Type B pancreatic cell (in vitro differentiated cells): ENCODE results near the gene RAB3A. TPM values are rescaled to one million over a fixed set of nuclear protein-coding genes. Genes with fewer than 3 reads are reported as not detected.
A peak's percentile ranks its signal among the peaks of the same experiment; 100 is the strongest.

ENCODE experiments used
- DNase-seq: peaks from one replicate; pipeline ENCODE4 v3.0.0; 2021; ENCODE audit warnings: mixed read lengths; ENCODE audit not compliant: unreplicated experiment; ENCODE audit errors: extremely low spot score
- H3K27ac Mint-ChIP-seq: 2 replicates; pipeline ENCODE4 v1.8.0; 2021; ENCODE audit warnings: mild to moderate bottlenecking, mixed read lengths
- H3K27me3 Mint-ChIP-seq: 2 replicates; pipeline ENCODE4 v1.8.0; 2021; ENCODE audit warnings: mixed read lengths
- H3K36me3 Mint-ChIP-seq: 2 replicates; pipeline ENCODE4 v1.8.0; 2021; ENCODE audit warnings: mixed read lengths
- H3K4me1 Mint-ChIP-seq: one replicate; pipeline ENCODE4 v1.8.0; 2021; ENCODE audit warnings: mixed read lengths; ENCODE audit not compliant: unreplicated experiment
- H3K4me3 Mint-ChIP-seq: 2 replicates; pipeline ENCODE4 v1.8.0; 2021; ENCODE audit warnings: mild to moderate bottlenecking, mixed read lengths
- H3K9me3 Mint-ChIP-seq: 2 replicates; pipeline ENCODE4 v1.8.0; 2021; ENCODE audit warnings: mixed read lengths
- total RNA-seq: library from RNA; stranded (reverse); gene quantifications from 2 replicates; pipeline ENCODE4 v1.2.1, GENCODE V29; 2021; ENCODE audit warnings: low replicate concordance
- TF ChIP-seq, protein P1 (sequence below): fragments of 200-600 bp; sonication (generic); conservative IDR thresholded peaks from 2 replicates; pipeline ENCODE4 v1.5.0; 2021; ENCODE audit warnings: antibody characterized with exemption, mild to moderate bottlenecking

Gene RAB3A
- total RNA-seq, 1 donor from 2014 or later, result 8.7 TPM

DNA sequence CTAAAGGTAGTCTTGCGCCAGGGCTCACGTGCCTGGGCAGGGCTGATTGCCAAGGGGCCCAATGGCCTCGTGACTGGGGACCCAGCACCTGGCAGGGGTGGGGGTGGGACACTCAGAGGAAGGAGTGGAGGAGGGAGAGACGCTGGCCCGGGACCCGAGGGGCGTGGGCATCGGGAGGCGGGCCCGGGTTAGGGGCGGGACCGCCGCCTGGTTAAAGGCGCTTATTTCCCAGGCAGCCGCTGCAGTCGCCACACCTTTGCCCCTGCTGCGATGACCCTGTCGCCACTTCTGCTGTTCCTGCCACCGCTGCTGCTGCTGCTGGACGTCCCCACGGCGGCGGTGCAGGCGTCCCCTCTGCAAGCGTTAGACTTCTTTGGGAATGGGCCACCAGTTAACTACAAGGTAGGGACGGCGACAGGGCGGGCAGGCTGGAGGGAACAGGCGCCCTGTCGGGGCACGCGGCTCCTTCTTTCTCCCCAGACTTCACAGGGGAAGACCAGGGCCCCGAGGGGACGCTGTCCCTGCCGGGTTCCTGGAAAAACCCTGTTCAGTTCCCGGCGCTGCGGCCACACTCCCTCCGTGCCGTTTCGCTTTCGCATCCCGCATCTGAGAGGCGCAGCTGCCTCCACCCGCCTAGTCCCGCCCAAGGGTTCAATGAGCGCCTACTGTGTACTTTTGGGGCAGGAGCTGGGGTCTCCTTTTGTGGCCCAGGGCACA is 30.1 kb downstream of the RAB3A start, which contains the start of gene IFI30:
Gene IFI30 (plus strand): TSS at position 242 of the 717 bp plus-strand sequence. CDS start 29 bp downstream, at position 271.
- Mint-ChIP-seq H3K27ac (peak within 1 kb of the TSS; percentile 43), H3K4me3 (peak within 1 kb of the TSS; percentile 80), H3K27me3 (peaks cover 29% of the 10 kb centered on the region), H3K4me1 (peaks cover 4% of the 10 kb centered on the region), H3K9me3 (no peaks in the 10 kb centered on the region), H3K36me3 (peaks cover 3% of the 10 kb centered on the region)
- TF ChIP-seq, protein P1, sequence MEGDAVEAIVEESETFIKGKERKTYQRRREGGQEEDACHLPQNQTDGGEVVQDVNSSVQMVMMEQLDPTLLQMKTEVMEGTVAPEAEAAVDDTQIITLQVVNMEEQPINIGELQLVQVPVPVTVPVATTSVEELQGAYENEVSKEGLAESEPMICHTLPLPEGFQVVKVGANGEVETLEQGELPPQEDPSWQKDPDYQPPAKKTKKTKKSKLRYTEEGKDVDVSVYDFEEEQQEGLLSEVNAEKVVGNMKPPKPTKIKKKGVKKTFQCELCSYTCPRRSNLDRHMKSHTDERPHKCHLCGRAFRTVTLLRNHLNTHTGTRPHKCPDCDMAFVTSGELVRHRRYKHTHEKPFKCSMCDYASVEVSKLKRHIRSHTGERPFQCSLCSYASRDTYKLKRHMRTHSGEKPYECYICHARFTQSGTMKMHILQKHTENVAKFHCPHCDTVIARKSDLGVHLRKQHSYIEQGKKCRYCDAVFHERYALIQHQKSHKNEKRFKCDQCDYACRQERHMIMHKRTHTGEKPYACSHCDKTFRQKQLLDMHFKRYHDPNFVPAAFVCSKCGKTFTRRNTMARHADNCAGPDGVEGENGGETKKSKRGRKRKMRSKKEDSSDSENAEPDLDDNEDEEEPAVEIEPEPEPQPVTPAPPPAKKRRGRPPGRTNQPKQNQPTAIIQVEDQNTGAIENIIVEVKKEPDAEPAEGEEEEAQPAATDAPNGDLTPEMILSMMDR, result no peak
- DNase-seq, result no peak

DNA sequence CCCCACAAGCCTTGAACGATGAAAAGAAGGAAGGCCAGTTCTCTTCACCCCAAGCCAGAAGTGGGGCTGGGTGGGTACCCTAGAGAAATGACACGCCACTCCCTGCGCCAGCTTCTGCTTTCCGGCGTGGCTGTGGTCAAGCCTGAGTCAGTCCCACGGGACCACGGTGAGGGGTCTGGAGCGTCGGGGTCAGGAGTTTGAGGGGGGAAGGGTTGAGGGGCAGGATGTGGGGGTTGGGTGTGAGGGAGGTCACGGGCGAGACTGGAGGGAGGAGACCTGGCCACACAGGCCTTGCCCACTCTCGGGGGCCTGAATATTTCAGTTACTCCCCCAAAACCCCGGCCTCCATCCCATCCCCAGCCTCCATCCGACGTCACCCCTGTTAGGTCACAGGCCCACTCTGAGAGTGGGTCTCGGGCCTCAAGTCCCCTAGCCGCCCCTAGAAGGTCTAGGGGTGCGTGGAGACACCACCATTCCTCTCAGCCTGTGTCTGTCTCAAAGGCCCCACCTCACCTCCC is 30.7 kb downstream of the RAB3A start:
- no peak overlapping the region for H3K4me3 Mint-ChIP-seq
- no peak for DNase-seq
- H3K9me3 Mint-ChIP-seq, result no peaks in the 10 kb centered on the region
- H3K4me1 Mint-ChIP-seq, result peaks cover 4% of the 10 kb centered on the region
- H3K27me3 Mint-ChIP-seq, result peaks cover 29% of the 10 kb centered on the region
- TF ChIP-seq, protein P1, result no peak
- H3K27ac Mint-ChIP-seq, result no peak overlapping the region
- H3K36me3 Mint-ChIP-seq, result peaks cover 3% of the 10 kb centered on the region

DNA sequence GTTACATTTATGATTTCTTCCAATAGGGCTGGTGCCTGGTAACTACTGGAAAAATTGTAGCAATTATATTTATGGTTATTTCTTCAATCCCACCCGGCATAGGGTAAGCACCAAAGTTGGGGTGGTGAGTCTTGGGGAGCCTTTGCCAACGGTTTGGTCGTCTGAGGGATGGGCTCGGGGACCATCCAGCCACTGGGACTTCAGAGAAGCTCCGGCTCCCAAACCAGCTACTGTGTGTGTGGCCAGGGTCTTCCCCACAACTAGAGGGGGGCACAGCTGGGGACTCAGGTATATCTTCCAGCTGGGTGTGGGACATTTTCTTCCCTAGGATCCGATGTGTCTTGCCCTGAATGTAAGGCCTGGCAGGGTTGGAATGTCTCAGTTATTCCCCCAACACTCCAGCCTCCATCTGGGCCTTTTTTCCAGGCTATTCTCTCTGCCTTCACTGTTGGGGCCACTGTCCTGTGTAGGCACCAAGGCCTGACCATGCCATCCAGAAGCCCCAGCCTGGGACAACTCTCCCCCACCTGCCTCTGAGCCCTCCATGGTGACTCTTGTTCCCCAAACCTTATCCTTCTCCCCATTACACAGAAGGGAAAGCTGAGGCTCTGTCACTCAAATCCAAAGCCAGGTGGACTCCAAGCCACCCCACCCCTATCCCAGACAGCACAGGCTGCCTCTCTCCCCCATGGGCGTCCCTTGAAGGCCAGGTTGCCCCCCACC is 31.4 kb downstream of the RAB3A start:
- TF ChIP-seq, protein P1, result no peak
- Mint-ChIP-seq H3K9me3 (no peaks in the 10 kb centered on the region), H3K27ac (peak overlapping the region; percentile 36), H3K4me1 (peaks cover 4% of the 10 kb centered on the region), H3K36me3 (peaks cover 3% of the 10 kb centered on the region), H3K27me3 (peaks cover 29% of the 10 kb centered on the region), H3K4me3 (no peak overlapping the region)
- DNase-seq, result no peak

DNA sequence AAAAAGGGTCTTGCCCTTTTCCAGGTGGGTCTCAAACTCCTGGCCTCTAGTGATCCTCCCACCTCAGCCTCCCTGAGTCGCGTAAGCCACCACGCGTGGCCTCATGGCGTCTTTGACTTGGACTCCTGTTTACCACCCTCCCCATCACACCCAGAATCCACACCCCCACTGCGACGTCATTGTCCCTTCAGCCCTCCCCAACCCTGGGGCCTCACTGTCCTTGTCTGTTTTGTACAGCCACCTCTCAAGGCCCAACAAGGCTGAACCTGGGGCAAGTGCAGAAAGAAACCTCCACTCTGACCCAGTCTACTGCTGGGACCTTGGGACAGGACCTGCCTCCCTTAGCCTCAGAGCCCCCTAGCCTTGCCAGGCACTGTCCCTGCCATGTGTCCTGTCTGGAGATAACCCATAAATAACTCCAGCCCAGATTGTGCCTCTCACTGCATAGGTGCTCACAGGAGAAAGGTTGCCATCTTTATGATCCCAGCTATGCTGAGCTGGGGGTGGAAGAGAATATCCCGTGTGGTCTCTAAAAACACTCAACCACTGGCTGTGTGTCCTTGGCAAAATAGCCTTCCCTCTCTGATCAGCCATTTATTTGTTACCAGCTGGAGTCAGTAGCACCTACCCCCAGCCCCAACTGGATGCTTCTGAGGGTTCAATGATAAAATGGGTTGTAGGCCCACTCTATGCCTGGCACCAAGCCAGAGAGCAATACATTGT is 32.1 kb downstream of the RAB3A start:
- Mint-ChIP-seq H3K36me3 (peaks cover 3% of the 10 kb centered on the region), H3K27ac (peak overlapping the region; percentile 36), H3K27me3 (peaks cover 25% of the 10 kb centered on the region), H3K4me1 (peaks cover 4% of the 10 kb centered on the region), H3K9me3 (no peaks in the 10 kb centered on the region), H3K4me3 (no peak overlapping the region)
- no peak for DNase-seq
- TF ChIP-seq, protein P1, result no peak

DNA sequence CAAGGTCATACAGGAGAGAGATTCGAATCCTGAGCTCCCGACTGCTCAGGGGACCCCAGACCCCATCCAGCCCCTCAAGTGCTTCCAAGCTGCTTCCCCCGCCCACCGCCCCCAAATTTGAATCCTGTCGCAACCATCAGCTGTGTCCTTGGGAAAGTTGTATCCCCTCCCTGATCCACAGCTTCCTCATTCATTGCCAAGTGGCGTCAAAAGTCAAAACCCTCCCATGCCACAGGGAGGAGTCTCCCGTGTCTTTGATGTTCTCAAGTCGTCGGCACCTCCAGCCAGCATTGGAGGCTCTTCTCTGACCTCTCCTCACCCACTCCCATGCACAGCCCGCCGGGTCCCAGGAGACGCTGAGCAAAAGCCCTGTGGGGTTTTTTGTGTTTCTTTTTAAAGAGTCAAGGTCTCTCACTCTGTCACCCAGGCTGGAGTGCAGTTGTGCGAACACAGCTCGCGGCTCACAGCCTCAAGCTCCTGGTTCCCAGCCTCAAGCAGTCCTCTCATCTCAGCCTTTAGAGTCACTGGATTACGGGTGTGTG is 33.1 kb downstream of the RAB3A start:
- no peak for DNase-seq
- H3K27me3 Mint-ChIP-seq, result peaks cover 19% of the 10 kb centered on the region
- peaks cover 4% of the 10 kb centered on the region for H3K4me1 Mint-ChIP-seq
- H3K36me3 Mint-ChIP-seq, result peaks cover 3% of the 10 kb centered on the region
- TF ChIP-seq, protein P1, result no peak
- H3K27ac Mint-ChIP-seq, result peak overlapping the region; percentile 50
- no peaks in the 10 kb centered on the region for H3K9me3 Mint-ChIP-seq
- H3K4me3 Mint-ChIP-seq, result no peak overlapping the region
